Left ventricle myocardium superior (tissue), 1 donor: ENCODE measurements around the gene RSPH1. TPM values are rescaled to one million over a fixed set of nuclear protein-coding genes. Genes with fewer than 3 reads are reported as not detected.
A peak's percentile ranks its signal among the peaks of the same experiment; 100 is the strongest.
"Not testable (repeated sequence)": the region's sequence is repeated elsewhere in the genome, so short reads cannot be mapped to it uniquely, and the experiment has no call there.

Experiments
- ATAC-seq: fragments of 200-7000 bp; cut with Tn5 transposase; one replicate; pipeline ENCODE4 v1.9.1; 2020; ENCODE audit warnings: mild to moderate bottlenecking, moderate library complexity
- DNase-seq: peaks from one replicate; pipeline ENCODE4 v3.0.0-alpha.2; 2020
- intact Hi-C: fragments of 100-400 bp; cut with micrococcal nuclease; formaldehyde crosslinking; loops from one replicate; pipeline ENCODE4 v1.11.0; 2022
- total RNA-seq: library from RNA; stranded (reverse); fragmentation: NEBNext Ultra II Directional; extraction: Animal tissue kit (Norgen Biotek cat#: 25700); gene quantifications from one replicate; pipeline ENCODE4 v1.2.1, GENCODE V29; 2021
- donor health status: DM: no; HTN: yes; CAD: no; lungs with severe emphysema.

Gene RSPH1
- total RNA-seq, 1 donor from 2014 or later, result not detected

- intact Hi-C loops, result no loop called here
- ATAC-seq (no peak), DNase-seq (no peak)
Observed at GRCh38 chr21:42472521-42472920, 23.5 kb downstream of the RSPH1 start.

DNA sequence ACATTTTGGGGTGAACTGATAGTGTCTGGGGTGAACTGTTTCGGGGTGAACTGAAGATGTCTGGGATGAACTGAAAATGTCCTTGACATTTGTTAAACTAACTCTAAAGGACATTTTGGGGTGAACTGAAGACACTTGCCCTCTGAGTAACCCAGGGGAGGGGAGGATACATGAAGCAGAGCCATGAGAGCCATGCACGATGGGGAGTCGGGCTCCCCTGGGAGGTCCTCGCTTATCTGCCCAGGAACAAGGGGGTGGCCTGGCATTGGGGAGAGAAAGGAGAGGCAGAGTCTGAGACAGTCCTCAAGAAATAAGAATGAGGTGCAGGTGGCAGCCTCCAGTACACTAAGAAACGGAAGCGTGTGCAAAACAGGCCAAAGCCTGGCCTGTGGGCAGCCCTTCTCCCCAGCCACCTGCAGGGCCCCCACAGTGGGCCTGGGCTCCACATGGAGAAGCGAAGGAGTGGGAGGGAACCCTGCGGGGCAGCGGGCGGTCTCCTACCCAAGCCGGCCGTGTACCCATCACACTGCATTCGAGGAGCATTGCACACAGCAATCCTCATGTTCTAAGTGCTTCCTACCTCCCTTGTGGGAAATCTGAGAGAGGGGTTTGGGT lies 24.2 kb downstream of the RSPH1 start:
- no peak for DNase-seq
- intact Hi-C loops, result no loop called here
- ATAC-seq, result no peak

DNA sequence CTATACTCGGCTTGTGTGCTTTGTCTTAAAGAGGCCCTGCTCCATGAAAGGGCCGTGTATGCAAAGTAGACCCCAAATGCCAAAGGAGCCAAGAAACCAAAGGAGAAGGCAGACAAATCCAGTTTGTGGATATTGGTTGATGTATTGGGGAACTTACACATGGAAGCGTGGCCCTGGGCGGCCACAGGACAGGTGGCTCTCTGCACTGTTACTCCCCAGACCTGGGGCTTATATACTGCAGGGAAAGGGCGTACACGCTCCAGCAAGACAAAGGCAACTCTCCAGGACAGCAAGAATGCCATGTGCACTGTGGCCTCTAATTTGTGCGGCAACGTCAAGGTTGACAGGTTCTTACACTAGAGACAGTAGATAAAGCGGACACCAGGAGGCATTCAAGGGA lies 24.8 kb downstream of the RSPH1 start:
- DNase-seq, result no peak
- no peak for ATAC-seq
- intact Hi-C loops, result no loop called here

DNA sequence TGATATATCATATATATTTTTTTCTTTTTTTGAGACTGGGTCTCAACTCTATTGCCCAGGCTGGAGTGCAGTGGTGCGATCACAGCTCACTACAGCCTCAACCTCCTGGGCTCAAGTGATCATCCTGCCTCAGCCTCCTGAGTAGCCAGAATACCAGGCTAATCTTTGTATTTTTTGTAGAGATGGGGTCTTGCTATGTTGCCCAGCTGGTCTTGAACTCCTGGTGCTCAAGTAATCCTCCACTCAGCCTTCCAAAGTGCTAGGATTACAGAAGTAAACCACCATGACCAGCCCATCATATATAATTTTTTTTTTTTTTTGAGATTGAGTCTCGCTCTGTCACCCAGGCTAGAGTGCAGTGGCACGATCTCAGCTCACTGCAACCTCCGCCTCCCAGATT lies 26.3 kb downstream of the RSPH1 start:
- ATAC-seq, DNase-seq, intact Hi-C loops: not testable (repeated sequence)

DNA sequence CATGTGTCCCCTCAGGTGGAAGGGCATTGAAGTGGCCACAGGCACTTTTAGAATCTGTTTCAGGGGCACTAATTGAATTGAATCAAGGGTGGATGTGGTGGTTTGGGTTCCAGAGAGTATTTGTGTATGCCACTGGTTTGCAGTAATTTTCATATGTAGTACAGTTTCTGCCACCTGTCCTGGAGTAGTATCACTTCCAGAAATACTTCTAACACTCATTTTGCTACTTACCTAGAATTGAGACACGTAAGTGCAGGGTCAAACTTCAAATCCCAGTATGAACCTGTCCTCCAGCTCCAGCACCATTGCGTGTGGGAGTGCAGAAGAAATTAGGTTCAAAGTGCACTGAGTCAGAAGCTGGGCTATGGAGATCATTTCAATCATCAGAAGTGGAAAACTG lies 26.8 kb downstream of the RSPH1 start:
- ATAC-seq (no peak), DNase-seq (no peak)
- intact Hi-C loops, result no loop called here

DNA sequence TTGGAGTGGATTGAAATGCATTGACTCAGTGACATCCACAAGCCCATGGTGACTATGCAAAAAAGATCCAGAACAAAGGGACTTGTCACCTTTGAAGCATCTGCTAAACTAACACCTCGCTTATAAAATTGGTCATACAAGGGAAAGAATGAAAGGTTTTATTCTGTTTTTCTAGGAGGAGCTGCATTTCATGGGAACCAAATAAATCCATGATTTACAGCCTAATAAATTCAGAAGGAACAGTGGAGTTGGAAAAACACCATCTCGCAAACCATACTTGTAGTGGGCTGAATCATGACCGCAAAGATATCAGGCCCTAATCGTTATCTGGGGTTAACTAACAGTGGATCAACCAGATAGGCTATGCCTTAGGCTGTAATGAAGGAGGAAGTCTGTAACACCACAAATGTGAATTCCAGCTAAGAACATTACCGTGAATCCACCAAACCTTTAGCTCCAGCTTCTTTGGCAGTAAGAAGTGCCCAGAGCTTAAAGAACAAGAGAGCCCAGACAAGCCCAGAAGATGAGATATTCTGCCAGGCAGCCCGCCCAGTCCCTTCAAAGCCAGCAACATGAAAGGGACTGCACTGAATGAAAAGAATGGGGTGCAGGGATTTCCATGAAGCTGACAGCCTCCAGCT lies 27.4 kb downstream of the RSPH1 start:
- intact Hi-C loops, result no loop called here
- ATAC-seq (no peak), DNase-seq (no peak)

DNA sequence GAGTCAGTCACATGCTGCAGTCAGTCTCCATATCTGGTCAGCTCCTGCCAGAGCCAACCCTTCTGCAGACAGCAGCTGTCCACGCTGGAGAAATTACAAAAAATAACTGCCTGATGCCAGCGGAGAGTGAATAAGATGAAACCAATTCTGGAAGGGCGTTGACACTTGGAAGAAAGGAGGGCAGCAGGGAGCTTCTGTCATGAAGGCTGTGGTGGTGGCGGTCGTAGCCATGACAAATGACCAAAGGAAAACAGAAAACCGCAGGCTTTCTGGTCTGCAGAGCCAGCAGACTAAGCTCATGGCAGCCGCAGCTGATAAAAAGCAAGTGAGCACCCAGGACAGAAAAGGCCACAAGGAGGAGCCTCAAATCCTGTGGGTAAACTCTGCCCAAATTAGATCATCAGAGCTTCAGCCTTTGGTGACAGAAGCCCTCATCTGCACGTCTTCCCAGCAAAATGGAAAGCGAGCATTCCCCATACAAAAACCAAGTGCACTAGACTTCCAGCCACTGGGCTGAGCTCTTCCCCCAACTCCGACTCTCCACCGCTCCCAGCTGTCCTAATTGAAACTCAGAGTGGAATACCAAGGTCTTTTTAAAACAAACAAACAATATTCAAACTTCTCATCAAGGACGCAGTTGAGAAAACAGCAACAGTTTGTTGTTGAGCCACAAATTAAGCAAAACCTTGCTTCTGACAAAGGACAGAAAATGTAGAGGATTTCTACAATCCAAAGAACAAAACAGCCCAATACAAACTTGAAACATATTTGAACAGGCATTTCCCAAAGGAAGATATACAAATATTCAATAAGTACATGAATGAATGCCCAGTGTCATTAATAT lies 28.7 kb downstream of the RSPH1 start:
- DNase-seq, result no peak
- ATAC-seq, result peak; percentile 70
- intact Hi-C loops, result no loop called here

- intact Hi-C loops, result no loop called here
- DNase-seq (no peak), ATAC-seq (no peak)
Observed at GRCh38 chr21:42466700-42467099, 29.3 kb downstream of the RSPH1 start.

DNA sequence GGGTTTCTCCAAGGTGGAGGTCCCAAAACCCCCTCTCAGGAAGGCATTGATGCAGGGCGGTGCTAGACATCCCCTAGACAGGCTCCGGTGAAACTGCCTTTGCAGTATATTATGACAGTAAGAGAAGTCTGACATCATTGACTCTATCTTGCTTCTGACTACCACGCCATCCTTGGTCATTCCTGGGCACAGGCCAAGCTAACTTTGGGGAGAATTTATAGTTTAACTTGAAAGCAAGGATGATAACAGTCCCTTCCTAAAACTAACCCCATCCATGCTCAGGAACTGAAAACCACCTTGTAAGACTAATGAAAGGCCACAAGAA lies 30.3 kb downstream of the RSPH1 start:
- DNase-seq, result no peak
- intact Hi-C loops, result no loop called here
- no peak for ATAC-seq

DNA sequence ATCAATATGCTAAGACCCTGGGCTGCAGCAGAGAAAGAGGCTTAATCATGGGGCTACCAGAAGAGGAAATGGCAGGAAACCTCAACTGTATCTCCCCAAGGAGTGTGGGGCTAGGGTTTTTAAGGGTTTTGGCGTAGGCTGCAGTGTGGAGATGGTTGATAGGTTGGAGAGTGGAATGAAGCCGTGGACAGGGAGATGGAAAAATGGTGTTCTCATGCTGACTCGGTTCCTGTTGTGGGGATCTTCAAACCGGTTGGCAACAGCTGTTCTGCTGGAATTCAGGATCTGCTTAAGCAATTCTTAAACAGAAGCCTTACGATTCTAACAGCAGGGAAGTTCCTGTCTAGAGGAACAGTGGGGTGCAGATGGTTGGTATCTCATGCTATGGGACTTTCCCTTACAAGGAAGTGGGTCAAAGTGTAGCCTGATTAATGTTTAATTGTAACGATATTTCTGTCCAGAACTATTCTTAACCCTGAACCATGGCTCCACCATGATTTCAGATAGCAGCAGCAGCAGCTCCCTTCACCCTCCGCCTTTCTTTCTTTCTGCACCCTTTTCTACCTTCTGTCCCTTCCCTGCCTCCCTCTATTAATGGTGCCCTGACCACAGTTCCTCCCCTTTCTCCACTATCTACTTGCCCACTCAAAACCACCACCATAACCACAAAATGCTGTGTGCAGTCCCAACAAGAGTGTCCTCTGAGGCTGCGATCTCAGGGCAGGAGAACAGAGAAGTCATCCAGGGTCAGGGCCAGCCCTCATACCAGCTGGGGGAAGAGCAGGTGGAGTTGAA lies 30.8 kb downstream of the RSPH1 start:
- intact Hi-C loops, result no loop called here
- DNase-seq, result no peak
- ATAC-seq, result no peak

DNA sequence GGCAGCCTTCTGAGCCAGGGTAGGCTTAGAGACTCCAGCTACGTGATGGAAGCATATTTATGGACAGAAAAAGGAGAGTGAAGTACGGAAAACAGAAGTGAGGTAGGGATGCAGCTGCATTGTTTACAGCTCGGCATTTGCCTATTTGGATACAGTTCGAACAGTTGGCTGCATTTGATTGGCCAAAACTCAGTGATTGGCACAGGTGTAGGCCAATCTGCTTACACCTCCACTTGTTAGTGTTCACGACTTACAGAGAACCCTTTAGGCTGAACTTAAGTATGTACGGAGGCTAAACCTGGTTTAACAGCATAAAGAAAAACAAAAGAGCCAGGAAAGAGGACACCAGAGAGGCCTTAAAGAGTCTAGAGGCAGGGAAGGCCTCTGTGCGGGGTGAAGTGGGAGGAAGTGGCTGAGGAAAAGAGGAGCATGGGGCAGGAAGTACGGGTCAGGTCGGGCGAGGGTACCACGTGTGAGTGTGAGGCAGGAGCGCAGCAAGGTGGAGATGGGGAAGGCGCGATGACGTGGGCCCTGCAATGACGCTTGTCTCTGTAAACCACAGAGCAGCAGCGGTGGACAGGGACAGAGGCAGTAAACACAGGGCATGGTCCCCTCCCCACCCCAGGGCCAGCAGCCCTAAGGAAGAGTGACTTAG lies 32.0 kb downstream of the RSPH1 start:
- ATAC-seq, result no peak
- intact Hi-C loops, result no loop called here
- DNase-seq, result no peak

GRCh38 chr21:42461881-42462877 lies 33.8 kb downstream of the RSPH1 start:
- intact Hi-C loops, result no loop called here
- DNase-seq, result no peak
- ATAC-seq, result no peak

DNA sequence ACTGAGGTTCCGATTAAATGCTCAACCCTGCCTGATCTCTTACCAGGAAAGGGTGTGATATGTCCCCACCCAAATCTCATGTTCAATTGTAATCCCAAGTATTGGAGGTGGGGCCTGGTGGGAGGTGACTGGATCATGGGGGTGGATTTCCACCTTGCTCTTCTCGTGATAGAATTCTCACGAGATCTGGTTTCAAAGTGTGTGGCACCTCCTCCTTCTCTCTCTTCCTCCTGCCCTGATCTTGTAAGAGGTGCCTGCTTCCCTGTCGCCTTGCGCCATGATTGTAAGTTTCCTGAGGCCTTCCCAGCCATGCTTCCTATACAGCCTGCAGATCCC lies 34.9 kb downstream of the RSPH1 start:
- no peak for ATAC-seq
- DNase-seq, result no peak
- intact Hi-C loops, result no loop called here

DNA sequence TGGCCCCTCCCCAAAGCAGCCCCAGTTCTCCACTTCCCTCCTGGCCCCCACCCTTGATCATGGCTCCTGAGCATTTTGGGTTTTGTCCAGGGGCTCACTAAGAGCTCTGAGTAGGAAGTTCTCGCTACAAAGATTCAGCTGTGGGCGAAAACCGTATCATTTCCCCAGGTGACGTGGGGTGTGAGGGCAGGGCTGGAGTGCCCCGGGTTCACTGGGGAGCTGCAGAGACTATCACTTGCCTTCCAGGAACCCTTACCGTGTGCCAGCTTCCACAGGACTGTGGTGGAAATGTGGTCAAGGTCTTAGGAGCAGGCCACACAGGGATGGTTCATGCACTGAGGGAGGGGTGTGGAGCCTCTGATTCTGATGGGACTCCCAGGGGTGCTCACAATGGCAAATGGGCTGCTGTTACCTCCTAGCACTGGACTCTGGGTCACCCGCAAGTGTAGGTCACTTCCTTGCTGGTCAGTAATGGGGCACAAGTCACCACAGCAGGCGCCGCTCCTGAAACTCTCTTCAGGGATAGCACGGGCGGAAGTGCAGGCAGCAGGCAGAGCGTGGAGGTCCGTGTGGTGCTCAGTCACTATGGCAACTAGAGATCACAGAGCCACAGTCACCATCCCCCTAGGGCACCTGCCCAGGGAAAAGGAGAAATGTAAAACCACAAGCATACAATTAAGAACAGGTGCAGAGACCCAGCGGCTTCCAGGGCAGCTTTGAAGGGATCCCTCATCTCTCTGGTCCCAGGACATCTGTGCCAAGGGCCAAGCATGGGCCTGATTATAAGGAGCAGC lies 35.4 kb downstream of the RSPH1 start:
- ATAC-seq, result no peak
- intact Hi-C loops, result no loop called here

DNA sequence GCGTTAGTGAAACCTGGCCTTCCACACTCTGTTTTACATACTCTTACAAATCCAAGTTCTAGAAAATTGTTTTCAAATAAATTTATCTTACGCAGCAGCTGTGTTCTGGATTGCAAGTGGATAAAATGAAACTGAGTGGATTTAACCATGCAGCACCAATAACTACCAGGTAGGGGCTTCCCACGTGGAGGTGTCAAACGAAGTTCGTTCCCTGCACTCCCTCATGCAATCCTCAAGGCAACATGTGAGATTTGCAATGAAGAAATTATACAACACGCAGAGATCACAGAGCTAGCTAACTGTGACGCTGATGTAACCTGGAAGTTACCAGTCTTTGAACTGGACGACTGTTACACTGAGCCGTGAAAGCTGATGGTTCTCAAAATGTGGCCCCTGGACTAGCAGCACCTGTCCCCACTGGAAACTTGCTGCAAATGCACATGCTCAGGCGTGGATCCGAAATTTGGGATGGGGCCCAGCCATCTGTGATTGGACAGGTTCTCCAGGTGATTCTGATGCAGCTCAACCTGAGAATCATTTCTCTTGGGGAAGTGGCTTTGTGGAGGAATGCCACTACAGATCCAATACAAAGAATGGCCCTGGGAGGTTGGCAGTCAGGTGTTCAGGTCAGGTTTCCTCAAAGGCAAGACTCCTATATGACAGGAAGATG lies 36.3 kb downstream of the RSPH1 start:
- DNase-seq, result no peak
- intact Hi-C loops, result no loop called here
- no peak for ATAC-seq

More for the DNA sequence above, 35.4 kb downstream of the RSPH1 start:
- DNase-seq, result no peak

DNA sequence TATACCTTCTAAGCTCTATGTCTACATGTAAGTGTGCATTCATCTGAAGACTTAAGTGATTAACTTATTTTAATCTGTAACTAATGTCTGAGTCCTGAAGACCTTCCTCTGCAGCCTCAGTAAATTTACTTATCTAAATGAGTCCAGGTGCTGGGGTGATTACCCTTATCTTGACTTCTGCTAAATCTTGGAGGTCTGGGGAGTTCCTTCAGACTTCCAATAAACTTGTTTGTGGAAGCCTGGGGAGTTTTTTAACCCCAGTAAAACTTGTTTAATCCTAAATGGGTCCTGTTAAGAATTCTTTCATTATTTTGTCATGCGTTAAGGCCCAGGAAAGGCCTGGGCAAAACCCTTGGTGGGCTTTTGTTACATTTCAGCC lies 37.0 kb downstream of the RSPH1 start:
- intact Hi-C loops, result no loop called here
- DNase-seq (no peak), ATAC-seq (no peak)

DNA sequence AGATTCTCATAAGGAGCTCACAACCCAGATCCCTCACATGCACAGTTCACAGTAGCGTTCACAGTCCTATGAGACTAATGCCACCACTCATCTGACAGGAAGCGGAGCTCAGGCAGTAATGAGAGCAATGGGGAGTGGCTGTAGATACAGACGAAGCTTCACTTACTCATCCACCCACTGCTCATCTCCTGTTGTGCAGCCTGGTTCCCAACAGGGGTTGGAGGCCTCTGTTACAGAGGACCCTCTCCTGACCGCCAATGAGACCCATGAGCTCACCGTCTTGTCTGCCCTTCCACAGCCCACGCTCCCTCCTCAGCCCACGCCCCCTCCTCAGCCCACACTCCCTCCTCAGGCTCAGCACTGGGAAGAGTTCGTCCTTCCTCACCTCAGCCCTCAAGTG lies 39.6 kb downstream of the RSPH1 start:
- intact Hi-C loops, result no loop called here
- ATAC-seq (no peak), DNase-seq (no peak)
